OCI-LY3 (cell line): ENCODE measurements around the gene JAG2.

Experiments
- H2AFZ ChIP-seq: fragments of 200-600, 300-600 bp; shearing (Covaris generic); 2 replicates; pipeline ENCODE4 v1.6.0; 2014; ENCODE audit warnings: antibody characterized with exemption, low read depth, low read length
- H3K27ac ChIP-seq: fragments of 200-600, 300-600 bp; sonication (generic); 2 replicates; pipeline ENCODE4 v1.5.1; 2014; ENCODE audit warnings: mild to moderate bottlenecking, low read length, moderate library complexity, mixed read lengths
- H3K27me3 ChIP-seq: fragments of 200-600, 300-600 bp; sonication (generic); 2 replicates; pipeline ENCODE4 v1.6.1; 2014; ENCODE audit warnings: low read depth, low read length, mixed read lengths
- H3K36me3 ChIP-seq: fragments of 200-600, 300-600 bp; sonication (generic); replicated peaks from 2 replicates; pipeline ENCODE3; 2014; ENCODE audit warnings: low read depth, low read length, mixed read lengths
- H3K4me1 ChIP-seq: fragments of 300-600, 200-600 bp; sonication (generic); 2 replicates; pipeline ENCODE4 v1.6.1; 2014; ENCODE audit warnings: low read length, mixed read lengths
- H3K4me2 ChIP-seq: fragments of 200-600, 300-600 bp; sonication (generic); 2 replicates; pipeline ENCODE4 v1.6.1; 2014; ENCODE audit warnings: low read length, mixed read lengths
- H3K4me3 ChIP-seq: fragments of 300-600, 200-600 bp; sonication (generic); 2 replicates; pipeline ENCODE4 v1.5.1; 2014; ENCODE audit warnings: antibody characterized with exemption, mild to moderate bottlenecking, low read length, moderate library complexity
- H3K79me2 ChIP-seq: fragments of 300-600, 200-600 bp; shearing (Covaris generic); 2 replicates; pipeline ENCODE4 v1.6.1; 2014; ENCODE audit warnings: mild to moderate bottlenecking, low read length, mixed read lengths
- H3K9ac ChIP-seq: fragments of 300-600, 200-600 bp; shearing (Covaris generic); 2 replicates; pipeline ENCODE4 v1.6.0; 2014; ENCODE audit warnings: mild to moderate bottlenecking, low read length, moderate library complexity
- H3K9me3 ChIP-seq: fragments of 200-600, 300-600 bp; shearing (Covaris generic); 2 replicates; pipeline ENCODE4 v1.6.1; 2014; ENCODE audit warnings: low read length, mixed read lengths; ENCODE audit not compliant: insufficient read depth
- H4K20me1 ChIP-seq: fragments of 200-600, 300-600 bp; sonication (generic); 2 replicates; pipeline ENCODE4 v1.6.1; 2016; ENCODE audit warnings: low read length, mixed read lengths; ENCODE audit not compliant: insufficient read depth
- EZH2phosphoT487 ChIP-seq: fragments of 200-600 bp; shearing (Covaris generic); IDR thresholded peaks from 2 replicates; pipeline ENCODE4 v1.6.1; 2018; ENCODE audit warnings: antibody characterized with exemption, mixed run types, low read depth
- TF ChIP-seq, protein P1 (sequence below): fragments of 200-600, 300-600 bp; sonication (generic); IDR thresholded peaks from 2 replicates; pipeline ENCODE4 v1.5.1; 2014; ENCODE audit warnings: antibody characterized with exemption, low read length, low read depth

The JAG2 gene

DNA sequence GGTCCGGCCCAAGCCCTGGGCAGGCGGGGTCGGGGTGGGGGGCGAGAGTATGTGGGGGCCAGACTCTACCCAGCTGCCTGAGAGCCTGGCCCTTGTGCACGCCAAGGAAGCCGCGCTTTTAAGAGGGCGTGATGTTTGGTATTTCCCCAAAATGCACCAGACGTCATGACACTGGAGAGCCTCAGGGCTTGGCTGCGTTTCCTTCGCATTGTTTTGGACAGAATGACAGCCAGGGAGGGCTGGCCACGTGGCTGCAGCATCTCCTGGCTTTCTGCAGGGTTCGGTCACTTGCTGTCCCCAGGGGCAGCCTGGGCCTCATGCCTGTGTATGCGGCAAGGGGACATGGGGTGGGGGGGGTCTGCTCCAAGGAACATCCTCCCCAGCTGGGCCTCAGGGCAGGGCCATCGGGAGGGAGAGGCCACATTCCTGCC lies 28.6 kb upstream of the JAG2 start:
- H3K79me2 ChIP-seq, result no peaks in the 10 kb centered on the region
- peaks cover 24% of the 10 kb centered on the region for H3K27me3 ChIP-seq
- H3K4me1 ChIP-seq, result no peaks in the 10 kb centered on the region
- H3K36me3 ChIP-seq, result no peaks in the 10 kb centered on the region
- no peak overlapping the region for H3K4me3 ChIP-seq
- H2AFZ ChIP-seq, result no peak overlapping the region
- no peaks in the 10 kb centered on the region for H3K9me3 ChIP-seq
- no peak overlapping the region for H3K4me2 ChIP-seq
- H3K9ac ChIP-seq, result no peak overlapping the region
- no peak overlapping the region for H3K27ac ChIP-seq
- H4K20me1 ChIP-seq, result no peaks in the 10 kb centered on the region
- TF ChIP-seq EZH2phosphoT487, result no peak
- TF ChIP-seq, protein P1, sequence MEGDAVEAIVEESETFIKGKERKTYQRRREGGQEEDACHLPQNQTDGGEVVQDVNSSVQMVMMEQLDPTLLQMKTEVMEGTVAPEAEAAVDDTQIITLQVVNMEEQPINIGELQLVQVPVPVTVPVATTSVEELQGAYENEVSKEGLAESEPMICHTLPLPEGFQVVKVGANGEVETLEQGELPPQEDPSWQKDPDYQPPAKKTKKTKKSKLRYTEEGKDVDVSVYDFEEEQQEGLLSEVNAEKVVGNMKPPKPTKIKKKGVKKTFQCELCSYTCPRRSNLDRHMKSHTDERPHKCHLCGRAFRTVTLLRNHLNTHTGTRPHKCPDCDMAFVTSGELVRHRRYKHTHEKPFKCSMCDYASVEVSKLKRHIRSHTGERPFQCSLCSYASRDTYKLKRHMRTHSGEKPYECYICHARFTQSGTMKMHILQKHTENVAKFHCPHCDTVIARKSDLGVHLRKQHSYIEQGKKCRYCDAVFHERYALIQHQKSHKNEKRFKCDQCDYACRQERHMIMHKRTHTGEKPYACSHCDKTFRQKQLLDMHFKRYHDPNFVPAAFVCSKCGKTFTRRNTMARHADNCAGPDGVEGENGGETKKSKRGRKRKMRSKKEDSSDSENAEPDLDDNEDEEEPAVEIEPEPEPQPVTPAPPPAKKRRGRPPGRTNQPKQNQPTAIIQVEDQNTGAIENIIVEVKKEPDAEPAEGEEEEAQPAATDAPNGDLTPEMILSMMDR, result no peak

DNA sequence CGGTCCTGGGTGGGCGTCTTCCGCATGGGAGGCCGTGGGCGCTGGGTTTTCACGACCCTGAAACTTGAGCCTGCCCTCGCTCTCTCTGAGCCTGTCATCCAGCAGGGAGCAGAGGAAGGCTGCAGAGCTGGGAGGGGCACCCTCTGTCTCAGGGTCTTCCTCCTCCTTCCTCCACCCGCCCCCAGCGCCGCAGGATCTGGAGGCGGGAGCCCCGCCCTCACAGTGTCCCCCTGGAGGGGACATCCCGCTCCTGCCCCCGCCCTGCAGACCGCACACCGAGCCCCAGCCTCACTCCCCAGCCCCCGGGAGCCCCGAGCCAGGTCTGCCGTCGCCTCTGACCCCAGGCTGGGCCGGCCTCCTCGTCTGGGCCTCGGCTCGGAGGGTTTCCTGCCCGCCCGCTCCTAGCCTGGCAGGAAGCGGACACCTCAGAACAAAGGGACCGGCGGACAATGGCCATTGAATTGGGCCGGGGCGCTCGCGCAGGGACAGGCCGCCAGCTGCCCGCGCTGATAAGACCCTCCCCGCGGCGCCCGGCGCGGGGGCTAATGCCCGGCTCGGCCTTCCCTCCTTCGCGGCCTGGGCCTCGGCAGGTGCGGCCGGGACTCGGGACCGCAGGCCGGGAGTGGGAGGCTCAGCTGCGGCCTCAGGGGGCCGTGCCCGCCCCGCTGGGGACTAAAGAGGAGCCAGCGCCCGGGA lies 27.8 kb upstream of the JAG2 start:
- H3K27me3 ChIP-seq, result peaks cover 16% of the 10 kb centered on the region
- TF ChIP-seq, protein P1, result no peak
- no peak for TF ChIP-seq EZH2phosphoT487
- H4K20me1 ChIP-seq, result no peaks in the 10 kb centered on the region
- H3K4me2 ChIP-seq, result no peak overlapping the region
- no peaks in the 10 kb centered on the region for H3K4me1 ChIP-seq
- no peak overlapping the region for H3K9ac ChIP-seq
- no peaks in the 10 kb centered on the region for H3K36me3 ChIP-seq
- H3K9me3 ChIP-seq, result no peaks in the 10 kb centered on the region
- H3K79me2 ChIP-seq, result no peaks in the 10 kb centered on the region
- no peak overlapping the region for H3K27ac ChIP-seq
- no peak overlapping the region for H2AFZ ChIP-seq
- H3K4me3 ChIP-seq, result no peak overlapping the region

DNA sequence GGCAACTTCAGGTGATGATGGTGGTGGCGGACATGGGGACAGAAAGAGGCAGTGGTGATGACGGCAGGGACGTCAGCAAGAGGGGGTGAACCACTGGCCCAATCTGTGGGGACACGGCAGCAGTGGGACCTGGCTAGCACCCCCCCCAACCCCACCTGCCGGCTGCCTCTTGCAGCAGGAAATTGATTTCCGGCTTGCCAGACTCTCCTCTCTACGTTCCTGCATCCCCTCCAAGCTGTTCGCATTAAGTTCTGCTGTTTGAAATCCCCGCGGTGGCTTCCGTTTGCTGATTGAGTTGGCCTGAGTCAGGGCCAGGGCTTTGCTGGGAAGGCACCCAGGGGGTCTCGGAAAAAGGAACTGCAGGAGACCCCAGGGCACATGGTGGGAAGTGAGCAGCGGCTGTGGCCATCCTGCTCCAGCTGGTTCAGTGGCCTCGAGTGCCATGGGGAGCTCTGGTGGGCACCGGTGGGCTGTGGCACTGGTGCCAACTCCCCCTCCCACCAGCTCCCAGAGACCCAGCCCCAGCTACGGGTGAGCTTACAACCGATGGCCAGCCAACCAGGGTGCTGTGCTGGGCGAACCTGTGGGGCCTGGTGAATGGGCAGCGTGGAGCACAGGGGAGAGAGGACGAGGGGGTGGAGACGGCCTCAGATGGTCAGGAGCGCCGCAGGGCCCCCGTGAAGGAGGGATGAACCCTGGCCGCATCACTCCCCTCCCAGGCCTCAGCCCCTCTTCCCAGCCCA lies 27.1 kb upstream of the JAG2 start:
- Histone ChIP-seq H3K27ac (no peak overlapping the region), H3K79me2 (no peaks in the 10 kb centered on the region), H3K36me3 (no peaks in the 10 kb centered on the region), H2AFZ (no peak overlapping the region), H3K9ac (no peak overlapping the region), H3K9me3 (no peaks in the 10 kb centered on the region), H4K20me1 (no peaks in the 10 kb centered on the region), H3K27me3 (peaks cover 16% of the 10 kb centered on the region), H3K4me1 (no peaks in the 10 kb centered on the region), H3K4me2 (no peak overlapping the region), H3K4me3 (no peak overlapping the region)
- TF ChIP-seq, protein P1, result no peak
- no peak for TF ChIP-seq EZH2phosphoT487

DNA sequence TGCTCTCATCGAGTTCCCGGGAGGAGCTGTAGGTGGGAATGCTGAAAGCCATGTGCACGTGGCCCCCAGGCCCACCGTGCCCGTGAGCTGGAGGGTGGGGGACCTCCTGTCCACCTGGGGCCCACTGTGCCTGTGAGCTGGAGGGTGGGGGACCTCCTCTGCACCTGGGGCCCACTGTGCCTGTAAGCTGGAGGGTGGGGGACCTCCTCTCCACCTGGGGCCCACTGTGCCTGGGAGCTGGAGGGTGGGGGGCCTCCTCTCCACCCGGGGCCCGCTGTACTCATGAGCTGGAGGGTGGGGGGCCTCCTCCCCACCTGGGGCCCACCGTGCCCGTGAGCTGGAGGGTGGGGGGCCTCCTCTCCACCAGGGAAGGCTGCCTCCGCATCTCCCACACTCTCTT lies 26.5 kb upstream of the JAG2 start:
- H3K9ac ChIP-seq, result no peak overlapping the region
- H3K27me3 ChIP-seq, result peaks cover 16% of the 10 kb centered on the region
- no peak overlapping the region for H3K27ac ChIP-seq
- no peak overlapping the region for H3K4me2 ChIP-seq
- no peaks in the 10 kb centered on the region for H3K4me1 ChIP-seq
- H3K79me2 ChIP-seq, result no peaks in the 10 kb centered on the region
- no peaks in the 10 kb centered on the region for H4K20me1 ChIP-seq
- H3K9me3 ChIP-seq, result no peaks in the 10 kb centered on the region
- H3K4me3 ChIP-seq, result no peak overlapping the region
- TF ChIP-seq EZH2phosphoT487, result no peak
- TF ChIP-seq, protein P1, result no peak
- H3K36me3 ChIP-seq, result no peaks in the 10 kb centered on the region
- H2AFZ ChIP-seq, result no peak overlapping the region
